D341Med (cell line): ENCODE results near the gene HDAC4.

Experiments used
- DNase-seq: peaks from one replicate; pipeline ENCODE4 v3.0.0; 2012; ENCODE audit warnings: low spot score

Gene HDAC4

GRCh38 chr2:239252393-239252792 is 148.4 kb downstream of the HDAC4 start:
- no peak for DNase-seq

GRCh38 chr2:239251971-239252370 is 148.8 kb downstream of the HDAC4 start:
- DNase-seq: no peak

GRCh38 chr2:239250216-239251081 is 150.4 kb downstream of the HDAC4 start:
- no peak for DNase-seq

GRCh38 chr2:239249776-239250175 is 151.0 kb downstream of the HDAC4 start:
- no peak for DNase-seq

GRCh38 chr2:239249048-239249447 is 151.8 kb downstream of the HDAC4 start:
- no peak for DNase-seq

- no peak for DNase-seq
These were observed 153.2 kb downstream of the HDAC4 start for GRCh38 chr2:239247401-239248245.

GRCh38 chr2:239246723-239247122 is 154.1 kb downstream of the HDAC4 start:
- no peak for DNase-seq

- DNase-seq: no peak
These were observed 154.7 kb downstream of the HDAC4 start for GRCh38 chr2:239245872-239246721.

- no peak for DNase-seq
These were observed 155.7 kb downstream of the HDAC4 start for GRCh38 chr2:239245107-239245506.

- no peak for DNase-seq
These were observed 156.2 kb downstream of the HDAC4 start for GRCh38 chr2:239244625-239245024.

GRCh38 chr2:239241431-239241960 is 159.3 kb downstream of the HDAC4 start:
- no peak for DNase-seq

GRCh38 chr2:239240414-239240881 is 160.4 kb downstream of the HDAC4 start:
- no peak for DNase-seq

GRCh38 chr2:239239607-239240413 is 161.0 kb downstream of the HDAC4 start:
- DNase-seq: no peak

GRCh38 chr2:239238839-239239606 is 161.8 kb downstream of the HDAC4 start:
- no peak for DNase-seq

GRCh38 chr2:239238381-239238780 is 162.4 kb downstream of the HDAC4 start:
- DNase-seq: no peak

GRCh38 chr2:239236808-239237205 is 164.0 kb downstream of the HDAC4 start:
- no peak for DNase-seq

GRCh38 chr2:239236043-239236807 is 164.6 kb downstream of the HDAC4 start:
- no peak for DNase-seq

GRCh38 chr2:239235311-239235710 is 165.5 kb downstream of the HDAC4 start:
- no peak for DNase-seq
